AML-193 (cell line): ENCODE results near the gene DNLZ.
A peak's percentile ranks its signal among the peaks of the same experiment; 100 is the strongest.

Experiments
- DNase-seq, 2 experiments: peaks; one replicate each; lab custom pipeline; 2025; lab: John Stamatoyannopoulos, UW

The DNLZ gene

DNA sequence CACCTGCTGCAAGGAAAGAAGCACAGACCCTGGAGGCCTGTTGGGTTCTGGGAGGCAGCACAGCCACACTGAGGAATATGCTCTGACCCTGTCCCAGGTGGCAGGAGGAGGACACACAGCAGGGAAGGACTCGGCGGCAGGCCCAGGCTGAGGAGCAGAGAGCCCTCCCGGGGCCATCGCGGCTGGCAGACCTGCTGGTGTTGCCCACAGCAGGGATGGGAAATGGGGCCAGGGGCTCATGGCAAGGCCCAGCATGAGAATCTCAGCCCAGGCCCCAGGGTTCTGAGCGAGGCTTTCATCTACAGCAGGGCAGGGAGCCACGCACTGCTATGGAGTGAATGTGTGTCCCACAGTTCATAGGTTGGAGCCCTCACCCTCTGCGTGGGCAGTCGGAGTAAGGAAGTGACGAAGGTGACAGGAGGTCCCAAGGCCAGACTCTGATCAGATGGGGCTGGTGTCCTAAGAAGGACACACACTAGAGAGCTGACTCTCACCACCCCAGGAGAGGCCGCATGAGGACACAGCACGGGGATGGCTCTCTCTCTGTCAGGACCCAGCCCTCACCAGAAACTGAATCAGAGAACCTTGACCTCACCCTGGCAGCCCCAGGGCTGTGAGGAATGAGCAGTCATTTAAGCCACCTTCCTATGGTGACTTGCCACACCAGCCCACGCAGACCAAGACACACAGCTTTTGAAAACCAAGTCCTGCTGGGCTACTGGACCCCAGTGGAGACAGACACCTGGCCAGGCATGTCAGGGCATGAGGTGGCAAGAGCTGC lies 46.5 kb downstream of the DNLZ start:
- DNase-seq, result no peak

- no peak for DNase-seq
Observed at GRCh38 chr9:136316271-136316751, 47.2 kb downstream of the DNLZ start.

- DNase-seq, result no peak
Observed at GRCh38 chr9:136314944-136315343, 48.6 kb downstream of the DNLZ start.

- DNase-seq, result no peak
Observed at GRCh38 chr9:136314056-136314416, 49.5 kb downstream of the DNLZ start.

DNA sequence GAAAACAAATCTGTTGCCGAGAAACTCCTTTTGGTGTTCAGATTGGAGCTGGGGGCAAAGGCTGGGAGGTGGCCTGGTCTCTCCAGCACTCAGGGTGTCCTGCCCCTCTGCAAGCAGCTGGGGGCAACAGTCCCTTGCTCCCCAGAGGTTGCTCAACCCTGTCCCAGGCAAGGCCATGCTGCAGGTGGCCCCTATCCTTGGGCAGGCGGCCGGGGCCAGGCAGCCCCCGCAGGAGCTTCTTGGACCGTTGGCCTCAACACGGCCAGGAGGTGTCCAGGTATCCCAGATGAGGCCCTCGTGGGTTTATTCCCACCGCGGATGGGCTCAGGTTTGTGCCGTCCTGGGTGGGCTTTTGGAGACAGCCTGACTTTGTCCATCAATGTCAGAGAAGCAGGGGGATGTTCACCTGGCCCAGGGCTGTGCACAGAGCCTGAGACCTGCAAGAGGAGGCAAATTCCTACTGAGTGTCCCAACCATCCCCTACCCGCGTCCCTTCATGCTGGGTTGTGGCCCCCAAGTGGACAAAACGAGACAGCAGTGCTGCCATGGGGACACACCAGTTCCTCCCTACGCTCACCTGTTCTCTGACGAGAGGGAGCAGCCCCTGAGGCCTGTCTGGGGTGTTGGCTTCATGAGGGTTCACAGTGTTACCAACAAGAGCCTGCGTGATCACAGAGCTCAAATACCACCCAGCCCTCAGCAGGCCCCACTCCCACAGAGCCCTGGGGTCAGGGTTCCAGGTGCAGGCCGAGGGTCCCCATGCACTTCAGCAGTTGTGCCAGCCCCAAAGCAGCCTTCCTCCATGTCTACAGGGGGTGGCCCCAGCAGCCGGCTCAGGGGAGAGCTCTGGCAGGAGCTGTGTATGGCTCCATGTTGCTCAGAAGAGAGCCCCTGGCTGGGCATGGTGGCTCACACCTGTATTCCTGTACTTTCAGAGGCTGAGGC lies 50.2 kb downstream of the DNLZ start:
- DNase-seq, result no peak

- DNase-seq, result peak; percentile 17 to 59
Observed at GRCh38 chr9:136312436-136312835, 51.1 kb downstream of the DNLZ start.

- DNase-seq, result no peak
Observed at GRCh38 chr9:136312009-136312375, 51.6 kb downstream of the DNLZ start.

DNA sequence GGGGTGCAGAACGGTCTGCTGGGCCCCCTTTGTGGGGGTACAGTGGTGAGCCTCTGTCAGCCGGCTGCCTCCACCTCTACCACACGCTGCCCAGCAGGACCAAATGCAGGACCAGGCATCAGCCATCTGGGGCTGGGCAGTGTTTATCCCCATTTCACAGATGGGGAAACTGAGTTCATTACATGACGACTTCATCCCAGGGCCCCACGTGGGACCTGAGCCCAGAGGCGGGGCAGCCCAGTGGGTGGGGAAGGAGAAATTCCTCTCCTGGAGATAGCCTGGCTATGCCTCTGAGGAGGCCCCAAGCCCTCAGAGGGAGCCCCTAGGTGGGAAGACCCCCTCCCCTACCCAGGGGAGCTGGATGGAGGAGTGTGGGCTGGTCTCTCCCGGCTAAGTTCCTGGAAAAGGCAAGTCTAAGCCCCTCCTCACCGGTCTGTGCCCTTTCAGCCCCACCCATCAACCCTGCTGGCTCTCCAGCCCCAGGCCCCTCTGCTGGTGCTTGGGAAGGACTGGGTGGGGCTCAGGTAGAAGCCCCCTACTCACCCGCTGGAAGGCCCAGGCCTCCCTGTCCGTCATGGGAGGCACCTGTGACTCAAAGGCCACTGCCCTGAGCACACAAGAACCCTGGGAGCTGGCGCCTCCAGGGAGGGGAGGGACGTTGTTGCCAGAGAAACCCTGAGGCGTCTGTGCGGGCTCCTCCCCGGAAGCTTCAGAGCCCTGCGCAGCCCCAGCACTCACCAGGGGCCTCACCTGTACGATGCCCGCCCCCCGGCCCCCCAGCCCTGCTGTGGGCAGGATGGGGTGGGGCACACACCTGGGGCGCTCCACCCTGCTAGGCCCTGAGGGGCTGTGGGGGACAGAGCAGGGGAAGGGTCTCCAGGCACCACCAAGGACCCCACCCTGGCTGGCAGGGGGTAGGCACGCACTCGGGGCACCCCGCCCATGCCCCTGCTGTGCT lies 52.2 kb downstream of the DNLZ start:
- DNase-seq, result no peak

- no peak for DNase-seq
Observed at GRCh38 chr9:136310273-136311030, 53.1 kb downstream of the DNLZ start.

DNA sequence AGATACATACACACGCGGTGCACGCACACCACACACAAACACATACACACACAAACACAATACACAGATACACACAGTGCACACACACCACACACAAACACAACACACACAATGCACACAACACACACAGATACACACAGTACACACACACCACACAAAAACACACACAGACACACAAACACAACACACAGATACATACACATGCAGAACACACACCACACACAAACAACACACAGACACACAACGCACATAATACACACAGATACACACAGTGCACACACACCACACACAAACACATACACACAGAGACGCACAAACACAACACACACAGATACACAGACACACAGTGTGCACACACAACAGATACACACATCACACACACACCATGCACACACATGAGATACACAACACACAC lies 53.7 kb downstream of the DNLZ start:
- DNase-seq, result no peak
